ENCODE data around the gene CCDC81.
"Not testable (repeated sequence)": the region's sequence is repeated elsewhere in the genome, so short reads cannot be mapped to it uniquely, and the experiment has no call there.

The CCDC81 gene

GRCh38 chr11:86374586-86374985 lies at the start of gene CCDC81:
Gene CCDC81 (plus strand): TSS chr11:86374887. CDS start chr11:86375164, 277 bp downstream.
- no peak for DNase-seq

- no peak for DNase-seq
Measured at GRCh38 chr11:86335131-86335767, 39.4 kb upstream of the CCDC81 start.

DNA sequence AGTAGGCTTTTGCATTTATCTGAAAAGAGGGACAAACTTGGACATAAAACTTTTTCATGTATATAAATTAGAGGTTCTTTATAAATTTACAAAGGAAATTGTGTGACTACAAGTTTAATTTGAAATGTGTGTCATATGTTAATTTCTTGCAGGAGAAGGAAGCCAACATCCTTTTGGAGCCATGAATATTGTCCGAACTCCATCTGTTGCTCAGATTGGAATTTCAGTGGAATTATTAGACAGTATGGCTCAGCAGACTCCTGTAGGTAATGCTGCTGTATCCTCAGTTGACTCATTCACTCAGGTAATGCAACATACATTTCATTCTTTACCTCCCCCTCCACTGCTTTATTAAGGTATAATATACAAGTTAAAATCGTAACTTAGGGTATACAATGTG lies 37.5 kb upstream of the CCDC81 start:
- no peak for DNase-seq

DNA sequence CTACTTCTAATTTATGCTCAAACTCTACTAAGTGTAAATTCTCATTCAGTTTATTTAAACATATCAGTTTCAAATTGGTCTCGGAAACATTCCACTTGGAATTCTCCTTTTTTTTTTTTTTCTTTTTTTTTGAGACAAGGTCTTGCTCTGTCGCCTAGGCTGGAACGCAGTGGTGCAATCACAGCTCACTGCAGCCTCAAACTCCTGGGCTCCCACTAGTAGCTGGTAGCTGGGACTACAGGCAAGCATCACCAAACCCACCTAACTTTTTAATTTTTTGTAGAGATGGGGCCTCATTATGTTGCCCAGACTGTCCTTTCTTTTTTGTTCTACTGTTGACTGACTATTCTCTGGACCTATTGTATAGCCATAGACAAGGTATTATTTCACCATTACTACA lies 33.3 kb upstream of the CCDC81 start:
- DNase-seq, result no peak

DNA sequence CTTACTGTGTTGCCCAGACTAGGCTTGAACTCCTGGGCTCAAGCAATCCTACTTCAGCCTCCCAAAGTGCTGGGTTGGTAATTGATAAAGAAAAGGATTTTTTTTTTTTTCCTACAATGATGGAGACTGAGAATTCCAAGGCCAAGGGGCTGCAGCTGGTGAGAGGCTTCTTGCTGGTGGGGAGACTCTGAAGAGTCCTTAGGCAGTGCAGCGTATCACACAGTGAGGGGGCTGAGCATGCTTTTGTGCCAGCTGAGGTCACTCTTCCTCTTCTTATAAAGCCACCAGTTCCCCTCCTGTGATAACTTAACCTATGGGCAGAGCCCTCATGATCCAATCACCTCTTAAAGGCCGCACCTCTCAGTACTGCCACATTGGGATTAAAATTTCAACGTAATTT lies 28.2 kb upstream of the CCDC81 start:
- DNase-seq, result no peak

- no peak for DNase-seq
Measured at GRCh38 chr11:86355256-86355655, 19.4 kb upstream of the CCDC81 start.

DNA sequence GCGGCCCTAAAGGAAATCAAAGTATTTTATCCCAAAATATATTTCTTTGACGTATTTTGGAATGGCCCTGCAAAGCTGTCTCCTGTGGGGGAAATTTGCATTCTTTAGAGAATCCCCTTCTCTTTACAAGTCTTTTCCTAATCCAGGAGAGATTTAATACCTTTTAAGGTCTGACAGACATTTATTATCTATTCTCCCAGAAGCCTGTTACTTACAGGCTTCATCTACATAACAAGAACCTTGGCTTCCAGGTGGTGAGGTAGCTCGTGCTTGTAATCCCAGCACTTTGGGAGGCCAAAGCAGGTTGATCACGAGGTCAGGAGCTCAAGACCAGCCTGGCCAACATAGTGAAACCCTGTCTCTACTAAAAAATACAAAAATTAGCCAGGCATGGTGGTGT lies 17.3 kb upstream of the CCDC81 start:
- DNase-seq, result not testable (repeated sequence)

DNA sequence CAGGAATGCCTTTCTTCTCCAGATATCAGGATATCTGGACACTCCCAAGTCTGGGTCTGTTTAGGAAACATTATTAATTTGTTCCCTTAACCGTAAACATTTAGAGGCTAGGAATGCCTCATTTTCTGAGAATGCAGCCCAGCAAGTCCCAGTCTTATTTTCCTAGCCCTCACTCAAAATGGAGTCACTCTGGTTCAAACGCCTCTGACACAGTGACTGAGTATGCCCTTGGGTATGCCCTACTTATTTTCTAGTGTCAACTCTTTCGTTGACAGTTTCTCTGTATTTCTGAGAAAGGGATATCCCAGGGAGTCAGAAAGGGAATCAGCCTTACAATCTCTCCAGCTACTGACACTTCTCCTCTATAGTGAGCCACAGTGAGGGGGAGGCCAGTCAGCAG lies 16.0 kb upstream of the CCDC81 start:
- DNase-seq, result no peak

DNA sequence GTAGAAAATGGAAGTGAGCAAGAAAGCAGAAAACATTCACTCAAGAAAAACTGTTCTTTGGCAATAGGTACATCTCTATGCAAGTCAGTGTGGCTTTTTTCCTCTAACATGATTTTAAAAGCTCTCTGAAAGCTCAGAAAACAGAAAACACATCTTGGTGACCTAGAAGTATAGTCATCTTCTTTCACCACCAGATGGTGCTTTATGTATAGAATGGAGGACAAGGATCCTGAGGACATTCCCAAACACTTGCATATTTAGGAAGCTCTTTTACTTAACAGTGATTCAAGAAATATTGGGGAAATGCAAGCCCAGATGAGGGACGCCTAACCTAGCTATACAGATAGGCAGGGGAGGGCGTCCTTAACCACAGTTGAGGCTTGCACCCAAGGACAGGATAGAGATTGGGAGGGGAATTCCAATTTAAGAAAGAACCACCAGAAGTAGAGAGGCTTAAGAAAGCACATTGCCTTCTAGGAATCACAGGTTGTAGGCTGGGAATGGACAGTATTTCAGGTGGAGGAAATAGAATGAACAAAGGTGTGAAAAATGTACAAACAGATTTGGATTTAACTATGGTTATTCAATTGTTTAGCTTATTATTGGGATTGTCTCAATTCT lies 13.8 kb upstream of the CCDC81 start:
- DNase-seq, result no peak

DNA sequence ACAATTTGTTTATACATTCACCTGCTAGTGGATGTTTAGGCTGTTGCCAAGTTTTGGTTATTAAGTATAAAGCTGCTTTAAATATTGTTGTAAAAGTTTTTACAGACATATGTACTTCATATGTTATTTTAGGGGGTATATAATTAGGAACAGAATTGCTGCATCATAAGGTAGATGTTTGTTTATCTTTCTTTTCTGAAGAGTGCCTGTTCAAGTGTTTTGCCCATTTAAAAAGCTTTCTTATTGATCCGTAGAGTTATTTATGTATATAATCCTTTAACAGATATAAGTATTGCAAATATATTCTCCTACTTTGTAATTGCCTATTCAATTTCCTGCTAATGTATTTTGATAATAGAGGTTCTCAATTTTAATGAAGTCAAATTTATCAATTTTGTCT lies 11.3 kb upstream of the CCDC81 start:
- DNase-seq, result no peak

- no peak for DNase-seq
Measured at GRCh38 chr11:86365546-86365945, 9.1 kb upstream of the CCDC81 start.

DNA sequence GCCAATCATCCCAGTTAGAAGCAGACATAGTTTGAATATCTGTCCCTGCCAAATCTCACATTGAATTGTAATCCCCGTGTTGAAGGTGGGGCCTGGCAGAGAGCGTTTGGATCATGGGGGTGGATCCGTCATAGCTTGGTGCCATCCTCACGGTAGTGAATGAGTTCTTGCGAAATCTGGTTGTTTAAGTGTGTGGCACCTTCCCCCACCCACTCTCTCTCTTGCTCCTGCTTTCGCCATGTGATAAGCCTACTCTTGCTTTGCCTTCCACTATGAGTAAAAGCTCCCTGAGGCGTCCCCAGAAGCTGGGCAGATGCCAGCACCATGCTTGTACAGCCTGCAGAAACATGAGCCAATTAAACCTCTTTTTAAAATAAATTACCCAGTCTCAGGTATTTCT lies 5.0 kb upstream of the CCDC81 start:
- no peak for DNase-seq

DNA sequence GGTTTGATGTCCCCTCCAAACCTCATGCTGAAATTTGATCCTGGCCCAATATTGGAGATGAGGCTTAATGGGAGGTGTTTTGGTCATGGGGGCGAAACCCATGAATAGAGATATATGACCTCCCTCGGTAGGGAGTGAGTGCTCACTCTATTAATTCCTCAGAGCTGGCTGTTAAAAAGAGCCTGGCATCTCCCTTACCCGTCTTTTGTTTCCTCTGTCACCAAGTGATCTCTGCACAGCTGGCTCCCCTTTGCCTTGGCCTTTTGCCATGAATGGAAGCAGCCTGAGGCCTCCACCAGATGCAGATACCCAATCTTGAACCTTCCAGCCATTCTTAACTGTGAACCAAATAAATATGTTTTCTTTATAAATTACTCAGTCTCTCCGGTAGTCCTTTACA lies 4.5 kb upstream of the CCDC81 start:
- no peak for DNase-seq

DNA sequence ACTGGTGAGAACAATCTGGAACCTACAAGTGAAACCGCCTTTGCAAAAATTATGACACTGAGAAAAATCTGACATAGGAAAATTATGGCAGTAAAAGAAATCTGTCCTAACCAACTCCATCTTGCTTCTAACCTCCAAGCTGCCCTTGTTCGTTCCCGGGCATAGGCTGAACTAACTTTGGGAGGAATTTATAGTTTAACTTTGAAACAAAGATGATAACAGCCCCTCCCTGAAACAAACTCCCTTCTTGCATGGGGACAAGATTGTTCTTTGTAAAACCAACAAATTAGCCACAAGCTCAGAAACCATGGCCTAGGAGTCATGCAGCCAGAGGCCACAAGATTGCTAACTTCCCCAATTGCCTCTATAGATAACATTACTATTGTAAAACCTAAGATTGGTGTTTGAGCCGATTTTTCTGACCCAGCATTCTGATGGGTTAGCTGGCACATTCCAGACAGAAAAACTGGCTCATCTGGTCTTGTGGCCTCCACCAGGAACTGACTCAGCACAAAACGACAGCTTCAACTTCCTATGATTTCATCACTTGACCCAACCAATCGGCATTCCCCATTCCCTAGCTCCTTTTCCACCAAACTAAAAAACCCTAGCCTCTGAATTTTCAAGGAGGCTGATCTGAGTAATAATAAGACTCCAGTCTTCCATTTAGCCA lies 3.6 kb upstream of the CCDC81 start:
- no peak for DNase-seq

GRCh38 chr11:86372041-86372440 lies 2.6 kb upstream of the CCDC81 start:
- no peak for DNase-seq

DNA sequence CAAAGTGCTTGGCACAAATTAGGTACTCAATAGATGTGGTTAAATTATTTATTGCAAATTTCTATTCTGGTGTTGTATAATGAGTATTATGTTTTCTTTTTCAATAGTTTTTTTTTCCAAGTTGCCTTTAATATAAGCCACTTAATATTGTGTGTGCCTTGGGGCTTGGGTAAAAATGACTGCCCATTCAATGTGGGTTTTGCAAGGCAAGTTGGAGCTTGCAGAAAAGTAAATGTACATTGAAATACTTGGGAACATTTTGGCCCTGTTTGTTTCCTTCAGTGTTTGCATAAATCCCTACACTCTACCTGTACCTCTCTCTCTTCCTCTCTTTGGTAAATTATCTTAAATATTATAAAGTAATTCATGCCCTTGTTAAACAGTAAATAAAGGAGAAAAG lies 2.1 kb upstream of the CCDC81 start:
- DNase-seq, result no peak

DNA sequence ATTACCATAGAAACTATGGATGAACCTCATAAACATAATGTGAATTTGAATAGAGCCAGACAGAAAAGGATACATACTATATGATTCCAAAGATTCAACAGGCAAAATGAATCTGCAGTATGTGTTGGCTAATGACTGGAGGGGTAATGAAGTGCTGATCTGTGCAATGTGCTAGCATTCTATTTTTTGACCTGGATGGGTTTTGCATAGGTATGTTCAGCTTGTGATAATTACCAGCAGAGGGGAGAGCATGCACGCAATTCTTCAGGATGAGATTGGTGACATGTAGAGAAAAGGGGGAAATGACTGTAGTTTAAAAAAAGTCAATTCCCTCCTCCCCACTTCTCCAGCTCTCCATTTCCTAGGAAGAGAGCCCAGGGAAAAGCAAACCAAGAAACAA lies 618 bp upstream of the CCDC81 start:
- no peak for DNase-seq

- DNase-seq, result no peak
Measured at GRCh38 chr11:86377972-86378371, 3.3 kb downstream of the CCDC81 start.

DNA sequence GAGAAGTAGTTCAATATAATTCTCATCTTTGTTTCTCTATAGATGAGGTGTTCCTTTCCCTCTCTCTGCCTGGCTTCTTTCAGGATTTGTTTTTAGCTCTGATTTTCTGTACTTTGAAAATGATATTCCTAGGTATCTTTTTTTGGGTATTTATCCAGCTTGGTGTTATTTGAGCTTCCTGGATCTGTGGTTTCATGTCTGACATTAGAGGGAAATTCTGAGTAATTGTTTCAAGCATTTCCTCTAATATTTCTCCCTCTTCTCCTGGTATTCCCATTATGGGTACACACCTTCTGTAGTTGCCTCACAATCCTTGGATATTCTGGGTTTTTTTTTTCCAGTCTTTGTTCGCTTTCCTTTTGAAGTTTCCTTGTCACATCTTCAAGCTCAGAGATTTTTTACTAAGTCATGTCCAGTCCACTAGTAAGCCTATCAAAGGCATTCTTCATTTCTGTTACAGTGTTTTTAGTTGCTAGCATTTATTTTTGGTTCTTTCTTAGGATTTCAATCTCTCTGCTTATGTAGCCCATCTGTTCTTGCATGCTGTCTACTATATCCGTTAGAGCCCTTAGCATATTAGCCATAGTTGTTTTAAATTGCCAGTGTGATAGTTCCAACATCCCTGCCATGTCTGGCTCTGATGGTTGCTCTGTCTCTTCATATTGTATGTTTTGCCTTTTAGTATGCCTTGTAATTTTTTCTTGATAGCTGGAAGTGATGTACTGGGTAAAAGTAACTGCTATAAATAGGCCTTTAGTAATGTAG lies 5.8 kb downstream of the CCDC81 start:
- no peak for DNase-seq

DNA sequence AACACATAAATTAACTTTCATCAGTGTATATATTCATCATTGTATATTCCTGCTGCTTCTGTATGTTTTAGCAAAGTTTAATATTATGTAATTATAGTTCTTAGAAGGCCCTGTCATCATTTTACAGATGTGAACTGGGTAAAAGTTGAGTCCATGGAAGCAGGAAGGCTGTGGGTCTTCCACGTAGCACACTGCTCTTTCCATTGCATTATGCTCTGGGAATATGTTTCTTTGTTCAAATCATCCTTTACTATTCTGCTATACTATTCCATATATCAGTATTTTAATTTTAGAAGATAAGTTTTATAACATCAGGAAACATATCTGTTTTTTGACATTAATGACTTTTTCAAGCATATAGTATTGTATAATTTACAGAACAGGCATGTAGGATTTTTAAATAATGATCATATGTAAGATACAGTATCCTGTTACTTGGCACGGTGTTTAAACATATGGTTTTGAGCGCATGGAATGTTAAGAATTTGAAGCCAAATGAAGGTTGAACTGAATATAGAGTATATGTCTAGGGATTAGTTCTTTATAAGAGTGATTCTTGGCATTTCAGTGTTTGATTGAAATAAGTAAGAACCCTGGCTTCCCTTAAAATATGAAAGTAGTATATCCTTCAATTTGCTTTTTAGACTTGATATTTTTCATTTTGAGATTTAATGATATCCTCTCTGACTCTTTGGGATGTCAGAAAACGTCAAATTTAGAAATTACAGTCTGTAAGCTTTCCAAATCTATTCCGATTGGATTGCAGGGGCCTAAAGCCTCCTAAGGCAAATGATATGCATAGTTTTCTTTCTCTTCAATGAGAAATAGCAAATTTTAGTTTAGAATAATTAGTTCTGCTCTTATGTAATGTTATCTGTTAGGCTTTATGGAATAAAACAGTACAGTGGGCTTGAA lies 8.6 kb downstream of the CCDC81 start:
- no peak for DNase-seq

DNA sequence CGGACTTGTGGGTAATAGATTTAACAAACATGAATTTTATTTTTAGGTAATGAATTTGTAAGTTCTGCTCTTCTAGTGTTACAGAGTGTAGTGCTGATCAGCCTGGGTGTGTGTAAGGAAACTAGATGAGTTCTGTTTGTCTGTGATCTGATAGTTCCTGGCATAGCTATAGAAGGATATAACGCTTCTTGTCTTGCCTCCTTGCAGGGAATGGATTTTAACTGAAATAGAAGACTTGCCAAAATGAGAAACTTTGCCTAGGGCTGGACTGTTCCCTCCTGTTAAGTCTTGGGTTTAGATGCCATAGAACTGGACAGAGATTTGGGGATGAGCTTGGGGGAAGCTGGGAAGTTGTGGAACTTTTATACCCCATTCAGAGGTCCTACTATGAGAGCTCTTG lies 11.6 kb downstream of the CCDC81 start:
- no peak for DNase-seq

- no peak for DNase-seq
Measured at GRCh38 chr11:86386746-86387145, 12.1 kb downstream of the CCDC81 start.

DNA sequence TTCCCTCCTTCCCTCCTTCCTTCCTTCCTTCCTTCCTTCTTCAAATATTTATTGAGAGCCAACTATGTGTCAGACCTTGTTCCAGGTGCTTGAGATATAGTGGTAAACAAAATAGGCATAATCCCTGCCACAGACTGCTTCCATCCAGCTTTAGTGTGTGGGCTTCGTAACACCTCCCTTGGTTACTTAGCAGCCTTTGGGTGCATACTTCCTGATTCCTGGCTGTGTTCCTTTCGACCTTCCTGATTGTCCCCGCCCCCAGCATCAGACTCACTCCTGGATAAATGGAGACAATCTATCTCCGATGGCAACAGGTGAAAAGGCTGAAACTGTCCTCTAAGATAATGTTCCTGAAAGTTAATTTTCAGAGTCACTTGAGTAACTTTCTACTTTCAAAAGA lies 13.5 kb downstream of the CCDC81 start:
- no peak for DNase-seq

Data from NCI-H1930 (cell line).